ENCODE measurements around the gene PEX19. TPM values are rescaled to one million over a fixed set of nuclear protein-coding genes. Genes with fewer than 3 reads are reported as not detected.

Gene PEX19
- total RNA-seq, 1 experiment from 2014 or later: 35.6 TPM

DNA sequence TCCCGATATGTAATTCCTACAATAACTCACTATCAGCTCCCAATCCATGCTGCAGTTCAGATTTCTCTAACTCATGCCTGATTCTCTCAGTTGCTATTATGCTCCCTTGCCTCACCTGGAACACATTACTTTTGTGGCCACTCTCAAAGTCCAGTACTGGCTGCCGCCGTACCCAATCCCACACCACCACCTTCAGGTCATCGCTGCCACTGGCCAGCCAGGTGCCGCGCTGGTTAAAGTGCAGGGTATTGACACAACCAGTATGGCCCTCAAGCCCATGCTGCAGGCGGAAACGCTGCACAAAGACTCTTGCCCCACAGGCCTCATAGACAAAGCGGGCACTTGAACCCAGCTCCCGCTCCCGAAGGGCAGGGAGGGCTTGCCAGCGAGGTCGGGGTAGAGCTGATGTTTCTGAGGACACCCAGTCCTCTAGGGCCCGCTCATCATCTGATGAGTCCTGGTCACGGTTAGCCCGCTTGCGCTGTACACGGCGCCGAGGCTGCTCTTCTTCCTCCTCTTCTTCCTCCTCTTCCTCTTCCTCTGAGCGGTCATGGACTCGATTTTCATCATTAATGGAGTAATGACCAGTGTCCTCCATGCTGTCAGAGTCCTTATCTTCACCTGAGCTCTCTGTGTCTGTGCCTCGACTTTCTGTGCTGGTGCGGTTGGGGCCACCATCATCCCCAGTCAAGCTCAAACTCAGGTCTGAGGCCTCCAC lies 45.2 kb downstream of the PEX19 start:
- no peak for DNase-seq (ENCODE audit: low read depth)

DNA sequence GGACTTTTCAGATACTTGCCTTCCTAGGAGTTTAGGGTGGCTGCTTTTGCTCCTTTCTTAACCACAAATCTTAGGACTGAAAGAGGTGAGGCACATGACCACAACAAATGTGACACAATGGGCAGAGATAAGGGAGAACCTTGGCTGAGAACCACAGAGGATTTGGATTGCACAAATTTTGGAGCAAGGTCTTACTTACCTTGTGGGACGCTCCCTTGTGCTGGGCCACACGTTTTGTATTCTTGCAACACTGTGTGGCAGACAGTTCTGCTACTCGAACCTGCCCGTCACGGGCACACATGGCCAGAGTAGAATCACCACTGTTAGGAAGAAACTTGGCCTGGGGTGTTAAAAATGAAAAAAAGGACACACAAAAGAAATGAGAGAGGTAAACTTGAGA lies 46.5 kb downstream of the PEX19 start:
- DNase-seq (ENCODE audit: low read depth): no peak

GRCh38 chr1:160237558-160237957 lies 47.4 kb downstream of the PEX19 start:
- no peak for DNase-seq (ENCODE audit: low read depth)

DNA sequence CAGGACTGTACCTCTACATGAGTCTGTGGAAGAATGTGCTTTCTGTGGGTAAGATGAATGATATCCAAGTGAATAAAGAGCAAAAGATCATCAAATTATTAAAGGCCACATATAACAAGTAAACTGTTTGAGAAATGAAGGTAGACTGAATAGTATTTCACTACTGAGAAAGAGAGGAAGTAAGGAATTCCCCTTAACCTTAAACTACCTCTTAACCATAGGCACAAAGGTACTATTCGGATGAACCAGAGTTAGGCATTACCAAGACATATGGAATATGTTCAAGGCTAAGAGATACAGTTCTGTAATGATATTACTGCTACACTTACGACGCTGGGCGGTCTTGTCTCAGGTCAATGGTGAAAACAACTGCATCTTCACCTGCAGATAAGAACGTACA lies 48.1 kb downstream of the PEX19 start:
- no peak for DNase-seq (ENCODE audit: low read depth)

DNA sequence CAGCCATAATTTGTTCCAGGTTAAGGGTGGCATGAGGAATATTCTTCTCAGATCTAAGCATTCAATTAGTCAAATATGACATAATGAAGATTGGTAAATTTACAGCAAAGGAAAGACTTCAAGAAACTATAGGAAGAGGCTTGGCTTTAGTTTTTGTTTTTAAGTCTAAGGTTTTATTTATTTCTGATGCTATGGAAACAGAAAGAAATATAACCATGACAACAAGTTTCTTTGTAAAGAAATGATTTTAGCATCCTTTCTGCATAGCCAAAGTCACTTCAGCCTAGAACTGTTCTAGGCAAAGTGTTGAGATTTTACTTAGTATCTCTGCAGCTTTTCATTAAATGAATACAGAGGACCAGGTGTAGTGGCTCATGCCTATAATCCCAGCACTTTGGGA lies 52.0 kb downstream of the PEX19 start:
- no peak for DNase-seq (ENCODE audit: low read depth)

- no peak for DNase-seq (ENCODE audit: low read depth)
Measured at GRCh38 chr1:160228431-160228830, 56.5 kb downstream of the PEX19 start.

DNA sequence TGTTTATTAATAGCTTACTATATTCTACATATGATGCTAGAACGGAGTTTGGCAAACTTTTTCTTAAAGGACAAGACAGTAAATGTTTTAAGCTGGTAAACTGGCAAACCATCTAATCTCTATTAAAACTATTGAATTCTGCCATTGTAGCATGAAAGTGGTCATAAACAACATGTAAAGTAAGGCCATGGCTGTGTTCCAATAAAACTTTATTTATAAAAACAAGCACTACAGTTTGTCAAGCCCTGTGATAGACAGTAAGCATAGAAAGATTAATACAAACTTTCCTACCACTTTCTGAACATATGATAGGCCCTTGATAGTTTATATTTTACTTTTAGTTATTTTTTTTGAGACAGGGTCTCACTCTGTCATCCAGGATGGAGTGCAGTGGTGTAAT lies 57.4 kb downstream of the PEX19 start:
- no peak for DNase-seq (ENCODE audit: low read depth)

GRCh38 chr1:160227034-160227433 lies 57.9 kb downstream of the PEX19 start:
- no peak for DNase-seq (ENCODE audit: low read depth)

Other genes starting within 250 kb of the PEX19 start
- 0.10 and 0.12 TPM in 2 replicates for gene KCNJ10, start 215.0 kb downstream of the PEX19 start, total RNA-seq (2014; rRNA removed; shearing (Covaris generic))
- gene KCNJ9, start 203.6 kb downstream of the PEX19 start, total RNA-seq (2014; rRNA removed; shearing (Covaris generic)): not detected in 2 replicates
- gene IGSF8, start 186.5 kb downstream of the PEX19 start, total RNA-seq (2014; rRNA removed; shearing (Covaris generic)): 7.9 and 10.7 TPM in 2 replicates
- gene ATP1A2, start 169.4 kb downstream of the PEX19 start, total RNA-seq (2014; rRNA removed; shearing (Covaris generic)): not detected in 2 replicates
- gene ATP1A4, start 133.5 kb downstream of the PEX19 start, total RNA-seq (2014; rRNA removed; shearing (Covaris generic)): not detected in 2 replicates
- gene CASQ1, start 94.6 kb downstream of the PEX19 start, total RNA-seq (2014; rRNA removed; shearing (Covaris generic)): not detected in 2 replicates
- 107 and 111 TPM in 2 replicates for gene PEA15, start 79.7 kb downstream of the PEX19 start, total RNA-seq (2014; rRNA removed; shearing (Covaris generic))
- gene DCAF8, start 22.6 kb downstream of the PEX19 start, total RNA-seq (2014; rRNA removed; shearing (Covaris generic)): 28.4 and 31.4 TPM in 2 replicates
- 127 and 140 TPM in 2 replicates for gene COPA, start 58.1 kb upstream of the PEX19 start, total RNA-seq (2014; rRNA removed; shearing (Covaris generic))
- 65.6 and 88.6 TPM in 2 replicates for gene NCSTN, start 58.2 kb upstream of the PEX19 start, total RNA-seq (2014; rRNA removed; shearing (Covaris generic))
- gene NHLH1, start 81.9 kb upstream of the PEX19 start, total RNA-seq (2014; rRNA removed; shearing (Covaris generic)): not detected in 2 replicates
- 0.10 and 0.12 TPM in 2 replicates for gene VANGL2, start 115.4 kb upstream of the PEX19 start, total RNA-seq (2014; rRNA removed; shearing (Covaris generic))
- not detected in 2 replicates for gene SLAMF6, start 238.1 kb upstream of the PEX19 start, total RNA-seq (2014; rRNA removed; shearing (Covaris generic))

All from RPMI7951 (cell line).